ENCODE measurements around the gene SDCCAG8. TPM values are rescaled to one million over a fixed set of nuclear protein-coding genes. Genes with fewer than 3 reads are reported as not detected.

Gene SDCCAG8
- total RNA-seq, 1 donor from 2014 or later = 26.7 TPM

DNA sequence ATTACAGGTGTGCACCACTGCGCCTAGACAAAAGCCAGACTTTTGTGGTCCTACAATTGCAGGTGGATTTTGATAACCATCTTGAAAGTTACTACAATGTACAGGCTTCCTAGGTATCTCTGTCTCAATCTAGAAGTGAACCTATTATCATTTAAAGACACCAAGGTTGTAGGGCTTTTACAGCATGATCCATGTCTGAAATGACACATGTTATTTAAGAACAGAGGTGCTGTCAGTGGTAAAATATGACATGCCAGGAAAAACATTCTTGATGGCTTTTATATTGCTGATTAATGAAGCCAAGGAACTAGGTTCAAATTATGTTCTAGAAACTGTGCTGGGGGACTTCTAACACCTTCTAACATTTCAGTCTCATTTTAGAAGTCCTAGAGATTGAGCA is 253.1 kb downstream of the SDCCAG8 start:
- DNase-seq (ENCODE audit: extremely low spot score, unreplicated experiment) = no peak
- H3K36me3 Mint-ChIP-seq (ENCODE audit: unreplicated experiment) = peaks cover 46% of the 10 kb centered on the region
- H3K4me3 Mint-ChIP-seq (ENCODE audit: unreplicated experiment) = no peak overlapping the region
- H3K4me1 Mint-ChIP-seq (ENCODE audit: unreplicated experiment) = peaks cover 7% of the 10 kb centered on the region
- TF ChIP-seq, protein P1, sequence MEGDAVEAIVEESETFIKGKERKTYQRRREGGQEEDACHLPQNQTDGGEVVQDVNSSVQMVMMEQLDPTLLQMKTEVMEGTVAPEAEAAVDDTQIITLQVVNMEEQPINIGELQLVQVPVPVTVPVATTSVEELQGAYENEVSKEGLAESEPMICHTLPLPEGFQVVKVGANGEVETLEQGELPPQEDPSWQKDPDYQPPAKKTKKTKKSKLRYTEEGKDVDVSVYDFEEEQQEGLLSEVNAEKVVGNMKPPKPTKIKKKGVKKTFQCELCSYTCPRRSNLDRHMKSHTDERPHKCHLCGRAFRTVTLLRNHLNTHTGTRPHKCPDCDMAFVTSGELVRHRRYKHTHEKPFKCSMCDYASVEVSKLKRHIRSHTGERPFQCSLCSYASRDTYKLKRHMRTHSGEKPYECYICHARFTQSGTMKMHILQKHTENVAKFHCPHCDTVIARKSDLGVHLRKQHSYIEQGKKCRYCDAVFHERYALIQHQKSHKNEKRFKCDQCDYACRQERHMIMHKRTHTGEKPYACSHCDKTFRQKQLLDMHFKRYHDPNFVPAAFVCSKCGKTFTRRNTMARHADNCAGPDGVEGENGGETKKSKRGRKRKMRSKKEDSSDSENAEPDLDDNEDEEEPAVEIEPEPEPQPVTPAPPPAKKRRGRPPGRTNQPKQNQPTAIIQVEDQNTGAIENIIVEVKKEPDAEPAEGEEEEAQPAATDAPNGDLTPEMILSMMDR (IDR thresholded peaks at IDR 0.05) = no peak
- no peaks in the 10 kb centered on the region for H3K27me3 Mint-ChIP-seq (ENCODE audit: unreplicated experiment)
- H3K9me3 Mint-ChIP-seq (ENCODE audit: unreplicated experiment) = no peaks in the 10 kb centered on the region
- H3K27ac Mint-ChIP-seq (ENCODE audit: unreplicated experiment) = no peak overlapping the region

DNA sequence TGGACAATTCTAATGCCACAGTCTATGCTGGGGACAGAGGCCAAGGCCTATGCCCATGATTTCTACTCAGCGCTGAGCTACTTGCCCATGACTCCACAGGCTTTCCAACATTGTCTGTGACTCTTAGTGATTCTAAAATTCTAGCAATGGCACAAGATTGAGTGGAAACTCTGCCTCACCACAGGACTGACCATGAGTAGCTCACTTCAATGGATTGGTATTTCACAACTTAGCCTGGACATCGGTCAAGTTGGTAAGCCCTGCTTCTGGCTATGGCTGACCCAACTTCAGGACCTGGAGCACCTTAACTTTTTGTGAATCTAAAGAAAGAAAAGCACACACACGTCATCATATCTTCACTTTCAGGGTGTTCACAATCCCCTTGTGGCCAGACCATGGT is 255.1 kb downstream of the SDCCAG8 start:
- no peak for DNase-seq (ENCODE audit: extremely low spot score, unreplicated experiment)
- Mint-ChIP-seq H3K27ac (ENCODE audit: unreplicated experiment) (no peak overlapping the region), H3K36me3 (ENCODE audit: unreplicated experiment) (peaks cover 37% of the 10 kb centered on the region), H3K4me3 (ENCODE audit: unreplicated experiment) (no peak overlapping the region), H3K9me3 (ENCODE audit: unreplicated experiment) (no peaks in the 10 kb centered on the region), H3K4me1 (ENCODE audit: unreplicated experiment) (peaks cover 10% of the 10 kb centered on the region), H3K27me3 (ENCODE audit: unreplicated experiment) (no peaks in the 10 kb centered on the region)
- TF ChIP-seq, protein P1 (IDR thresholded peaks at IDR 0.05) = no peak

DNA sequence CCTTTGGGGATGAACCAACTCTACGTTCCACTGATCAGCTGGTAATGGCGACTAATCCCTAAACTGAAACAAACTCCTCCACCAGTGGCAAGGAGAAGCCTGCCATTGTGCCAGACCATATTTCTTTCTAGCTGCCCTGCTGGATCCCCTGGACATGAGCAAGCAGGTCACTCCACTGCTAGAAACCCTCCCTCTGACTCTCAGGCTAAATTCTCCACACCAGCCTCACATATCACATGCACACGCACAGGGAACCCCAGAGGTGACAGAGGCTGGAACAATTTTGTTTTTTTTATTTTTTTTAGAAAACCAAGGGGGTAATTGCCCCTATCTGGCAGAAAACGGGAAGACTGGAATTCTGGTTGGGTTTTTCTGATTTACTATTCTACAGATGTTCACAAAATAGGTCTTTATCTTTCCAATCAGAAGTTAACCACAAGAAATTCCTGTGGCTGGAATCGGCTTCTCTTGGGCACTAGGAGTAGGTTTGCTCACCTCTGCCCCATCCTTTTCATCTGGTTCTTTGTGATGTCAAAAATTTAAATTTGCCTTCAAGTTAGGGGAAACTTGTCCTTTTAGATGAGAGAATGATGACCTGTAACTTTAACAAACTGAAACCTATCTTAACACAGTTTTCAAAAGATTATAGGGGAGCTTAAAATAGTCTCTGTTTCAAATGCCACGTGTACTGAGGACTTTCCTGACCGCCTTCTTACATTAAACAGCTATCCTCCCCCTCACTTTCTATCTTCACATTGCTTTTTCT is 258.1 kb downstream of the SDCCAG8 start:
- peaks cover 41% of the 10 kb centered on the region for H3K36me3 Mint-ChIP-seq (ENCODE audit: unreplicated experiment)
- peaks cover 17% of the 10 kb centered on the region for H3K9me3 Mint-ChIP-seq (ENCODE audit: unreplicated experiment)
- no peaks in the 10 kb centered on the region for H3K27me3 Mint-ChIP-seq (ENCODE audit: unreplicated experiment)
- TF ChIP-seq, protein P1 (IDR thresholded peaks at IDR 0.05) = no peak
- no peak overlapping the region for H3K4me3 Mint-ChIP-seq (ENCODE audit: unreplicated experiment)
- H3K4me1 Mint-ChIP-seq (ENCODE audit: unreplicated experiment) = peaks cover 6% of the 10 kb centered on the region
- no peak for DNase-seq (ENCODE audit: extremely low spot score, unreplicated experiment)
- no peak overlapping the region for H3K27ac Mint-ChIP-seq (ENCODE audit: unreplicated experiment)

DNA sequence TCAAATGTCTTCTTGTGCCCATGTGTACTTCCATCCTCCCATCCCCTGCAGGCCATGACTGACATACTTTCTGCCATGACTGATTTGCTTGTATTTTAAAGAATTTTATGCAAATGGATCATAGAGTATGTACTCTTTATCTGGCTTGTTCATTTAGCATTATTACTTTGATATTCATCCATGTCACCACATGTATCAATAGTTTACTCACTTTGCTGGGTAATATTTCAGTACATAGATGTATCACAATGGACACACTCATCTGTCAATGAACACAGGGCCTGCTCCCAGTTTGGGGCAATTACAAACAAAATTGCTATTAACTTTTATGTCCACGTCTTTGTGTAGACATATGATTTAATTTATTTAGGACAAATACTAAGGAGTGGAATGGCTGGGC is 259.1 kb downstream of the SDCCAG8 start:
- DNase-seq (ENCODE audit: extremely low spot score, unreplicated experiment) = no peak
- Mint-ChIP-seq H3K4me3 (ENCODE audit: unreplicated experiment) (no peak overlapping the region), H3K4me1 (ENCODE audit: unreplicated experiment) (peaks cover 6% of the 10 kb centered on the region)

DNA sequence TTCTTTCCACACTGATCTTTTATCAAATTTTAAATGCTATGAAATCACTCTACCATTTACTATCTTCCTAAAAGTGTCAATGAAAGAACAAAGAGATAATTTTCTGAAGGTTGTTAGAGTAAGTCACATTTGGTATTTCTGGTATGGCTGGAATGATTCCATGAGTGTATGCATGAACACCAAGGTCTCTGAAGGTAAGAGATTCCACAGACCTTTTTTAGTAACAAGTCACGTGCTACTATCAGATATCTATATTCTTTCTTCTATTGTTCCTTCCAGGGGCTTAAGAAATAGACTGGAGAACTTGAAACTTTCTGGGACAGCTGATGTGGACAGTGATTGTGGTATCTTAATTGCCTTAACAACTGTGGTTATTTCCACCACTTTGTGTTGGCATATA is 265.0 kb downstream of the SDCCAG8 start:
- H3K27ac Mint-ChIP-seq (ENCODE audit: unreplicated experiment) = no peak overlapping the region
- peaks cover 22% of the 10 kb centered on the region for H3K4me1 Mint-ChIP-seq (ENCODE audit: unreplicated experiment)
- no peak overlapping the region for H3K4me3 Mint-ChIP-seq (ENCODE audit: unreplicated experiment)
- no peak for DNase-seq (ENCODE audit: extremely low spot score, unreplicated experiment)
- H3K36me3 Mint-ChIP-seq (ENCODE audit: unreplicated experiment) = peaks cover 24% of the 10 kb centered on the region
- no peaks in the 10 kb centered on the region for H3K27me3 Mint-ChIP-seq (ENCODE audit: unreplicated experiment)
- TF ChIP-seq, protein P1 (IDR thresholded peaks at IDR 0.05) = no peak
- peaks cover 17% of the 10 kb centered on the region for H3K9me3 Mint-ChIP-seq (ENCODE audit: unreplicated experiment)

More for the DNA sequence above, 259.1 kb downstream of the SDCCAG8 start:
- H3K36me3 Mint-ChIP-seq (ENCODE audit: unreplicated experiment) = peaks cover 34% of the 10 kb centered on the region
- H3K27ac Mint-ChIP-seq (ENCODE audit: unreplicated experiment) = no peak overlapping the region
- H3K27me3 Mint-ChIP-seq (ENCODE audit: unreplicated experiment) = no peaks in the 10 kb centered on the region
- TF ChIP-seq, protein P1 (IDR thresholded peaks at IDR 0.05) = no peak
- H3K9me3 Mint-ChIP-seq (ENCODE audit: unreplicated experiment) = peaks cover 17% of the 10 kb centered on the region
